Urinary bladder (tissue), 4 donors: Measurements from ENCODE around the gene PLAAT3. TPM values are rescaled to one million over a fixed set of nuclear protein-coding genes. Genes with fewer than 3 reads are reported as not detected.
A peak's percentile ranks its signal among the peaks of the same experiment; 100 is the strongest.
"Not testable (repeated sequence)": the region's sequence is repeated elsewhere in the genome, so short reads cannot be mapped to it uniquely, and the experiment has no call there.

Source experiments
- DNase-seq: peaks from one replicate; pipeline ENCODE4 v3.0.0-alpha.2; 2015; ENCODE audit errors: extremely low spot score
- H3K27ac ChIP-seq: one replicate; pipeline ENCODE4 v1.5.1; 2013; ENCODE audit warnings: low read depth, mild to moderate bottlenecking, moderate library complexity
- H3K36me3 ChIP-seq: one replicate; pipeline ENCODE4 v1.6.1; 2013; ENCODE audit warnings: mild to moderate bottlenecking, moderate library complexity; ENCODE audit not compliant: insufficient read depth
- H3K4me1 ChIP-seq: one replicate; pipeline ENCODE4 v1.6.1; 2013; ENCODE audit warnings: mild to moderate bottlenecking, moderate library complexity; ENCODE audit not compliant: insufficient read depth
- H3K4me3 ChIP-seq: one replicate; pipeline ENCODE4 v1.5.1; 2013; ENCODE audit warnings: low read depth, low read length
- whole genome bisulfite sequencing: extraction: QIAGEN DNeasy Blood & Tissue Kit; methylation state at CpG from one replicate; pipeline ENCODE4 v1.1.7; 2013; 5-methylcytosine and 5-hydroxymethylcytosine counted together
- polyA plus RNA-seq: library from polyadenylated mRNA; stranded (reverse); fragments of 200-250 nt; gene quantifications from one replicate; pipeline ENCODE4 v1.2.3, GENCODE V29; 2013
- total RNA-seq: library from RNA; depleted of rRNA; stranded (reverse); fragments of >200 nt; gene quantifications from one replicate; pipeline ENCODE4 v1.2.3, GENCODE V29; 2014
- donor health status: healthy with polysubstance abuse.
- donor health status: healthy.

PLAAT3 gene
- total RNA-seq, result 5.3 TPM
- 61.2 TPM for polyA plus RNA-seq

DNA sequence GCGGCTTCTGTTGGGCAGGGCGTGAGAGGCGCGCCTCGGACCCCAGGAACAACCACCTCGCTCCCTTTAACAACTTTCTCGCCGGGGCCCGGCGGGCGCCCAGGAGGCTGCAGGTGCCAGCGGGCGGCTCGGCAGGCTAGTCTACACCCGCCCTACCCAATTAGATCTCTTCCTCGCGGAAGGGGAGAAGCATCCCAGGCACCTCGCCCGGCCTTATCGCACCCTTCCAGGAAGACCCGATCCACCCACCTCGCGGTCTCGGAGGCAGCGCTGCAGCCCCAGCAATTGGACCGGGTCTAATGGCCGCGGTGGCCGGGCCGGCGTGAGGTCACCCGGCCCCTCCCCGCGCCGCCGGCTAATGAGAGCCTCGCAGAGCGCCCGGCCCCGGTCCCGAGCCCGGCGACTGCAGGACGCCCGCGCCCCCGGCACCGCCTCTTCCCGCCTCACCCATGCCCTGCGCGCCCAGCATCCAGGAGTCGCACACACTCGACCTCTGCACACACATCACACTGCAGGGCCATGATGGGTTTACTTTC is at the start of gene PLAAT3:
TSS of gene PLAAT3 (minus strand) at position 298 of the 536 bp plus-strand sequence. CDS start 419 bp downstream, outside the sequence.
- no peak for DNase-seq
- Histone ChIP-seq H3K36me3 (no peaks in the 10 kb centered on the region), H3K4me3 (peak within 1 kb of the TSS; percentile 73), H3K27ac (no peak within 1 kb of the TSS), H3K4me1 (peaks cover 2% of the 10 kb centered on the region)
- under 1% methylated on average over 53 of the region's 53 CpGs for WGBS

DNA sequence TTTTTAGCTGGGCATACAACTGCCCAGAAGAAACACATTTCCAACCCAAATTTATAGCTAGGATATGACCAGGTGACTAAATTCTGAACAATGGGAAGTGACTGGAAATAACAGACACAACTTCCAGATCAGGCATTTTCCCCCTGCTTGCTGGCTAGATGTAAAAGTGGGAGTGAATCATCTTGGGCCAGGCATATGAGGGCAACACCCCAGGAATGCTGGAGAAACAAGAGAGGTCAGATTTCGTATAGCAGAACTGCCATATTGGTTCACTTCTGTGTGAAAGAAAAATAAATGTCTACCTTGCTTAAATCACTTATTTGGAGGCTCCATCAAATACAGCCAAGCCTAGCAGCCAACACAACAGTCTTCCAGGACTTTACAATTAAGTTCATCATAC is 49.6 kb upstream of the PLAAT3 start:
- WGBS, result 2% methylated on average over 1 of the region's 1 CpG
- H3K36me3 ChIP-seq, result peaks cover 1% of the 10 kb centered on the region
- no peak overlapping the region for H3K27ac ChIP-seq
- no peak overlapping the region for H3K4me3 ChIP-seq
- DNase-seq, result no peak
- H3K4me1 ChIP-seq, result no peaks in the 10 kb centered on the region

DNA sequence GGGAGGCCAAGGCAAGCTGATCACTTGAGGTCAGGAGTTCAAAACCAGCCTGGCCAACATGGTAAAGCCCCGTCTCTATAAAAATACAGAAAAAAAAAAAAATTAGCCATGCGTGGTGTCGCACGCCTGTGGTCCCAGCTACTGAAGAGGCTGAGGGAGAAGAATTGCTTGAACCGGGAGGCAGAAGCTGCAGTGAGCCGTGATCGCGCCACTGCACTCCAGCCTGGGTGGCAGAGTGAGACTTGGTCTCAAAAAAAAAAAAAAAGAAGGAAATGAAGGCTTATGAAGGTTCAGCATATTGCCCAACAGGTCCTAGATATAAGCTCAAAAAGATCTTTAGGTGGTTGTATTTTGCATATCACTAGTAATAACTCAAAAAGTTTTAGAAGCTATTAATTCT is 46.7 kb upstream of the PLAAT3 start:
- no peaks in the 10 kb centered on the region for H3K4me1 ChIP-seq
- 94% methylated on average over 8 of the region's 8 CpGs for WGBS
- H3K27ac ChIP-seq, result no peak overlapping the region
- H3K4me3 ChIP-seq, result no peak overlapping the region
- DNase-seq, result no peak
- H3K36me3 ChIP-seq, result peaks cover 1% of the 10 kb centered on the region

DNA sequence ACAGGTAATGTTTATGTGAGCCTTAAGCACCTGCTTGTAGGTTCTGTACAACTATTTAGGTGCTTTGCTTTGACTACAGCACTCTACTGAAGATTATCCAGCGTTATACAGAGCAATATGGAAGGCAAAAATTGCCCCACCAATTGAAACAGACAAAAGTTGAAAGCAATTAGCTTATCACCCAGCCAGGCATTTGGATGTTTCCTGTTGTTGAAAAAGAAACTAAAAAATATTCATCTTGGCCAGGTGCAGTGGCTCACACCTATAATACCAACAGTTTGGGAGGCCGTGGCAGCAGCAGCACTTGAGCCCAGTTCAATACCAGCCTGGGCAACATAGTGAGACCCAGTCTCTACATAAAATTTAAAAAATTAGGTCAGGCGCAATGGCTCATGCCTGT is 38.4 kb upstream of the PLAAT3 start:
- Histone ChIP-seq H3K4me1 (no peaks in the 10 kb centered on the region), H3K27ac (no peak overlapping the region), H3K4me3 (no peak overlapping the region), H3K36me3 (no peaks in the 10 kb centered on the region)
- 93% methylated on average over 3 of the region's 3 CpGs for WGBS
- DNase-seq, result no peak

DNA sequence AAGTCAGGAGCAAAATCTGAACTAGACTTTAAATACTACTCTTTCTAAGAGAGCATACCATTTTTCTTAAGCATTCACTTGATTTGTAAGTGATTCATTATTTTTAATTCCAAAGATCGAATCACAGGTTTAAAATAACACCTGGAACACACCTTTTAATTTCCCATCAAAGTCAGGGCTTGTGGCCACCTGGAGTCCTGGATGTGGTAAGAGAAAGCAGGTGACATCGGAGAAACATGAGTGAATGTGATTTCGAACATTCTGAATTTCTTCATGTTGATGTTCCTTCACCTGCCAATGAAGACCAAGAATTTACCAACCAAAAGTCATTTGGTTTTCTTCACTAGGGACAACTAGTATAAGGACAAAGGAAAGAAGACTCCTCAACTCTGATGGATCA is 29.0 kb upstream of the PLAAT3 start:
- Histone ChIP-seq H3K4me1 (no peaks in the 10 kb centered on the region), H3K36me3 (peaks cover 3% of the 10 kb centered on the region), H3K27ac (no peak overlapping the region), H3K4me3 (no peak overlapping the region)
- no peak for DNase-seq
- 93% methylated on average over 3 of the region's 3 CpGs for WGBS

DNA sequence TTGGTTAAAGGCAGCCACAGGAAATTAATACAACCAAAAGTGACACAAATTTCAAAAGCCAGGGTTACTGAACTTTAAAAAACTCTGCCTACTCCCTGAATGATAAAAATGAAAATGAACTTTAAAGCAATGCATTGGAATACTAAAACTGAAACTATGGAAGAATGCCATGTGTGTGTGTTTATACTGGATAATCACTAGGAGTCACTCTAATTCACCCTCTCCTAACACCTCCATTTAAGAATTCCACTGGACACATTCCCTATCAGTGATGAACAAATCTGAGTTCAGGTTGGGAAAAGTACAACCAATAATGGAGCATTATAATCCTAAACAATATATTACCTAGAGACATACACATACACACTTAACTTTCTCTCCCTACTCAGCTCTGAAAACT is 27.5 kb upstream of the PLAAT3 start:
- H3K36me3 ChIP-seq, result peaks cover 3% of the 10 kb centered on the region
- no peak for DNase-seq
- H3K27ac ChIP-seq, result no peak overlapping the region
- H3K4me1 ChIP-seq, result no peaks in the 10 kb centered on the region
- no peak overlapping the region for H3K4me3 ChIP-seq

DNA sequence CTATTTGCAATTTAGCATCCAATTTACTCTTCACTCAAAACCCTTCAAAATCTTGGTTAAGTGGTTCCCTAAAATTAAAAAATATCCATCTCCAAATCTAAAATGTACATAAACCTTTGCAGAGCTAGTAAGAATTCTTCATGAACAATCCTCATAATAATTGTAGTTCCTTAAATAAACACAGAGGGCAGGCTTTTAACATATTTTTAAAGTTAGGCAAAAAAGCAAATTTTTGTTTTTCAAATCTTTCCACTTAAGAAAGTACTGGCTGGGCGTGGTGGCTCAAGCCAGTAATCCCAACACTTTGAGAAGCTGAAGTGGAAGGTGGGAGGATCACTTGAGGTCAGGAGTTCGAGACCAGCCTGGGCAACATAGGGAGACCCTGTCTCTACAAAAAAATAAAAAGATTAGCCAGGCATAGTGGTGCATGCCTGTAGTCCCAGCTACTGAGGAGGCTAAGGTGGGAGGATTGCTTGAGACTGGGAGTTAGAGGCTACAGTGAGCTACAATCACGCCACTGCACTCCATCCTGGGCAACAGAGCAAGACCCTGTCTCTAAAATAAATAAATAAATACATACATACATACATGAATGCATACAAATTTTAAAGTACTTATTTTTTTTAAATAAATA is 25.1 kb upstream of the PLAAT3 start:
- no peak overlapping the region for H3K4me3 ChIP-seq
- H3K4me1 ChIP-seq, result no peaks in the 10 kb centered on the region
- no peak overlapping the region for H3K27ac ChIP-seq
- 66% methylated on average over 3 of the region's 3 CpGs for WGBS
- no peak for DNase-seq
- no peaks in the 10 kb centered on the region for H3K36me3 ChIP-seq

DNA sequence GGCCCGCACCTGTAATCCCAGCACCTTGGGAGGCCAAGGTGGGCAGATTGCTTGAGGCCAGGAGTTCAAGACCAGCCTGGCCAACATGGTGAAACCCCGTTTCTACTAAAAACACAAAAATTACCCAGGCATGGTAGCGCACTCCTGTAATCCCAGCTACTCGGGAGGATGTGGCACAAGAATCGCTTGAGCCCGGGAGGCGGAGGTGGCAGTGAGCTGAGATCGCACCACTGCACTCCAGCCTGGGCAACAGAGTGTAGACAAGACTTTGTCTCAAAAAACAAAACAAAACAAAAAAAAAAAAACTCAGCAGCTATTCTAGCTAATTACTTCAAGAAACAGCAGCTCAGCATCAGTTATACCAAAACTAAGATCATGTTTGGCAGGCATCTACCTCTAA is 24.2 kb upstream of the PLAAT3 start:
- H3K36me3 ChIP-seq, H3K27ac ChIP-seq, DNase-seq, H3K4me1 ChIP-seq, H3K4me3 ChIP-seq: not testable (repeated sequence)
- WGBS, result 94% methylated on average over 8 of the region's 8 CpGs

DNA sequence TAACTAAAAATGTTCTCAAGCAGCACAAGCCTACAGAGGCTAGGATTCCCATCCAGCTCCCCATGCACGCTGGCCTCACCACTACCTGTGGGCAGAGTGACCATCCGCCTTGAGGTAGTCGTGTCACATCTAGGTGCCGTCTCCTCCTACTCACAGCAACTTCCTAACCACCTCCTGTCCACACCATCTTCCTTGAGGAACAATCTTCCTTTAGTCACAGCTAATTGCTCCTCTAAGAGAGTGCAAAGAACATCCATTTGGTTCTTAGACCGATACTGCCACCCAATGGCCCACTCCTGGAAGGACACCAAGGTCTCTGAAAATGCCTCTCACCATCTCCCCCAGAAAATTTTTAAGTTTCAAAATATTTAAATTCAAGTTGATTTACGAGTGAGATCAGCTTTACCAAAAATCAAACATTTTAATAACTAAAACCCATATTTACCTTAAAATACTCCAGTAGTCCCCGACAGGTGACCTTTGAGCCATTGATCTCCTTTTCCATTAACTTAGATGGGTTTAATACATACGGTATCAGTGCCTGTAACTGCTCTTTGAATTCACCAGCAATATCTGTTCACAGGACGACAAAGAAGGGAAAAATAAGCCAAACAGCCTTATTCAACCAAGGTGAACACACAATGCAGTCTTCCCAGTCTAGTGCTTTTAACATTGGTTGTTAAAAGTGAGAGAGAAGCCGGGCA is 21.7 kb upstream of the PLAAT3 start:
- 64% methylated on average over 10 of the region's 10 CpGs for WGBS

DNA sequence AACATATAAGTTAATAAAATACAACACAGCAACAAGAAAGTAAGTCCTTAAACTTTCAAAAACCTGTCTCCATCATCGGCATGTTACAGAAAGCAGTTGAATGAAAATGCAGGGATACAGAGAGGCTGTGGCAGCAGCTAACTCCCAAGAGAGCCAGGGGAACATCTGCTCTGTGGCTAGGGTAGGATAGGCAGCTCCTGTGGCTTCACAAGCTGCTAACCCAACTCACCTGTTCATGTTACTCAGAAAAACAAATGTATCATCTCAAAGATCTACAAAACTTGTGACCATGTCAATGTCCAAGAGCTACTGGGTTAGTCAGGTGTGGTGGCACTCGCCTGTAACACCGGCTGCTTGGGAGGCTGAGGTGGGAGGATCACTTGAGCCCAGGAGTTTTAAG is 15.2 kb upstream of the PLAAT3 start:
- DNase-seq, result no peak
- H3K4me3 ChIP-seq, result no peak overlapping the region
- no peak overlapping the region for H3K27ac ChIP-seq
- H3K4me1 ChIP-seq, result no peaks in the 10 kb centered on the region
- WGBS, result 96% methylated on average over 3 of the region's 3 CpGs
- H3K36me3 ChIP-seq, result peaks cover 4% of the 10 kb centered on the region

More for the DNA sequence above, 21.7 kb upstream of the PLAAT3 start:
- no peaks in the 10 kb centered on the region for H3K36me3 ChIP-seq
- H3K27ac ChIP-seq, result no peak overlapping the region
- H3K4me3 ChIP-seq, result no peak overlapping the region
- H3K4me1 ChIP-seq, result no peaks in the 10 kb centered on the region
- DNase-seq, result no peak

DNA sequence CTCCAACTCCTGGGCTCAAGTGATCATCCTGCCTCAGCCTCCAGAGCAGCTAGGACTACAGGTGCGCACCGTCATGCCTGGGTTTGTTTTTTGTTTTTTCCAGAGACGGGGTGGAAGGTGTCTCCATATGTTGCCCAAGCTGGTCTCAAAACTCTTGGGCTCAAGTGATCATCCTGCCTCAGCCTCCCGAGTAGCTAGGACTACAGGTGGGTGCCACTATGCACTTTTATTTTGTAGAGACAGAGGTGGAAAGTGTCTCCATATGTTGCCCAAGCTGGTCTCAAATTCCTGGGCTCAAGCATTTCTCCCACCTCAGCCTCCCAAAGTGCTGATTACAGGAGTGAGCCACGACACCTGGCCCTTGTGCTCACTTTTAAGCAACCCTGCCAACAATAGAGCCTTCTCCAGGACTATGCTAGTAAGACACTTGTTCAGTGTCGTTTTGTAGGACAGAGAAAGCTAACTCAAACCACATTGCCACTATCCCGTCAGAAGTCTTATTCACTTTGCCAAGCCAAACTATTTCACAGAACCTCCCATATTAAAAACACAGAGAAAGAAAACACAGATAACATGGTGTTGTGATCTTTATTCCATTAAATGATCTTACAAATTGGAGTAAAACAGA is 9.4 kb upstream of the PLAAT3 start:
- Histone ChIP-seq H3K27ac (no peak overlapping the region), H3K36me3 (peaks cover 2% of the 10 kb centered on the region), H3K4me3 (no peak overlapping the region), H3K4me1 (no peaks in the 10 kb centered on the region)
- DNase-seq, result no peak
- WGBS, result 57% methylated on average over 7 of the region's 7 CpGs

DNA sequence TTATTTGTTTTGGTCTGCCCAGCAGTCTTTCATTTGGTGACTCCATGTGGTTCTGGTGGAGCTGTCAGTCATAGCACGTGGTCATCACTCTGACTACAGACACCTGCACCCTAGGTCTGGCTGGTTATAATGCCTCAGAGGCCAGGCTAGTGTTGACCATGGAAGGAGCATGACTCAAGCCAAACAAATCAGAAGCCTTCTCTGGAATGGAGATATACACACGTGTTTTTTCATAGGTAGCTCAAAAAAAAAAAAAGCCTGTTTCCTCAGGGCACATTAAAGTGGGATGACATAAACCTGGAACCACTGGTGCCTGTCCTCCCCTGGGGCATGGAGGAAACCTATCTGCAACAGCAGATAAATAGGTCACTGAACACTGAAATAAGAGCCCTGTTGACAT is 8.1 kb upstream of the PLAAT3 start:
- no peak overlapping the region for H3K4me3 ChIP-seq
- WGBS, result 66% methylated on average over 2 of the region's 2 CpGs

DNA sequence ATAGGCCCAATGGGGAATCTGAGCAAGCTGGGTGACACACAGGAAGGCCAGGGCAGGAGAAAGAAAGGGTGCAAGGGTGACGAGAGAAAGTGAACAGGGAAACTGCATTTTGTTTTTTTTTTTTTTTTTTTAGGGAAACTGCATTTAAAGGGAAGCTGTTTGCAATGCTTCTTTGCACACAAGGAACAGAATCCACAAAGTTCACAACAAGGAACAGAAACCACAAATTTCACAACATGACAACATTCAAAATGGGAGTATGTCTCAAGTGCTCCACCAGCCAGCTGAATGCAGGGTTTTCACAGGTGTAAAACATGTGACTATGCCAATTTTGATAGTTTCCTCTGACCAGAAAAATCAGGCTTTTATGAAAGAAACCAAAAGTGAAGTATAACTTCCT is 6.8 kb upstream of the PLAAT3 start:
- Histone ChIP-seq H3K36me3 (no peaks in the 10 kb centered on the region), H3K4me3 (no peak overlapping the region), H3K4me1 (no peaks in the 10 kb centered on the region), H3K27ac (no peak overlapping the region)
- DNase-seq, result no peak
- WGBS, result 64% methylated on average over 1 of the region's 1 CpG

More for the DNA sequence above, 8.1 kb upstream of the PLAAT3 start:
- DNase-seq, result no peak
- no peaks in the 10 kb centered on the region for H3K4me1 ChIP-seq
- no peaks in the 10 kb centered on the region for H3K36me3 ChIP-seq
- H3K27ac ChIP-seq, result no peak overlapping the region

DNA sequence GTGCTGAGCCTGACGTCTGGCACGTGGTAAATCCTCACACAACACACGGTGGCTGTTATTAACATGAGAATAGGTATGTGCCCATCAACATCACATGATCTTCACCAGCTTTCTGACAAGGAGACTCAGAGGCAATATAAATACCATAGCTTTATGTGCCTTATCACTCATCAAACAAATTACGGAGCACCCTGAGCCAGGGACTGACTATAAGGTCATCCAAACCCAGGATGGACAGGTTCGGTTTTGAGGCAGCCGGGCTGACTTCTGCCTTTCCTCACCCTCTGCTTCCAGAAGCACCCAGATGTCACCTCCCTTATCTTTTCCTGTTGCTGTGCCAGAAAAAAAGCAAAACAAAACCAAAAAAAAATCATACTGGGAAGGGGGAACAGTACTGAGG is 5.7 kb upstream of the PLAAT3 start:
- Histone ChIP-seq H3K4me3 (no peak overlapping the region), H3K27ac (no peak overlapping the region), H3K36me3 (no peaks in the 10 kb centered on the region), H3K4me1 (no peaks in the 10 kb centered on the region)
- 48% methylated on average over 6 of the region's 6 CpGs for WGBS
- DNase-seq, result no peak
